A673 (cell line): ENCODE results near the gene ABTB1.

Experiments
- CTCF ChIP-seq: fragments of 300-800, 200-600 bp; sonication (generic); conservative IDR thresholded peaks from 2 replicates; pipeline ENCODE4 v1.5.1; 2017; ENCODE audit warnings: low read depth, mild to moderate bottlenecking, antibody characterized with exemption, low read length, moderate library complexity, mixed read lengths
- EZH2 ChIP-seq: fragments of 200-600 bp; sonication (generic); IDR thresholded peaks from 2 replicates; pipeline ENCODE4 v1.6.1; 2017; ENCODE audit warnings: borderline replicate concordance, low read depth, mild to moderate bottlenecking, mixed read lengths, antibody characterized with exemption, low read length; ENCODE audit not compliant: poor library complexity, severe bottlenecking

GRCh38 chr3:127644641-127645370 is 27.9 kb upstream of the ABTB1 start:
- TF ChIP-seq CTCF, result no peak
- TF ChIP-seq EZH2, result no peak
